DMS53 (cell line): Measurements from ENCODE around the gene PSMA2.

ENCODE experiments used
- DNase-seq: peaks from one replicate; lab custom pipeline; 2025; lab: John Stamatoyannopoulos, UW

PSMA2 gene

GRCh38 chr7:42940985-42941847 lies 9.2 kb upstream of the PSMA2 start:
- peak; percentile 88 for DNase-seq

- DNase-seq = no peak
Observed at GRCh38 chr7:42939457-42940240, 7.7 kb upstream of the PSMA2 start.

DNA sequence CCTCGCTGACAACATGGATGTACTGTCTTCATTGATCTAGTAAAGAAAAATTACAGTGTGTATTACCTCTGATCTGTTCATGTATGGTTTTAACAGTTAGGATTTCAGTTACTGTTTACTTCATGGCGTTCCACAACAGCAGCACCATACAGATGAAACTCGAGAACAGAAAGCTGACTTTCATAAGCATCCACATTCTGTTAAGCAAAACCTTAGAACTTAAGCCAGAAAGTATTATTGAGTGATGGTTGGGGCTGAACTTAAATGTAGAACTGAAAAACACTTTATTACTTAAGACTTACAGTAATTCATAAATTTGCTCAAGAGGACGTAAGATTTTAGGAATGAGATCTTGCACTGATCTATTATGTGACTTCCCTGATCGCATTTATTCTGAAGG lies 3.9 kb upstream of the PSMA2 start:
- DNase-seq = no peak

DNA sequence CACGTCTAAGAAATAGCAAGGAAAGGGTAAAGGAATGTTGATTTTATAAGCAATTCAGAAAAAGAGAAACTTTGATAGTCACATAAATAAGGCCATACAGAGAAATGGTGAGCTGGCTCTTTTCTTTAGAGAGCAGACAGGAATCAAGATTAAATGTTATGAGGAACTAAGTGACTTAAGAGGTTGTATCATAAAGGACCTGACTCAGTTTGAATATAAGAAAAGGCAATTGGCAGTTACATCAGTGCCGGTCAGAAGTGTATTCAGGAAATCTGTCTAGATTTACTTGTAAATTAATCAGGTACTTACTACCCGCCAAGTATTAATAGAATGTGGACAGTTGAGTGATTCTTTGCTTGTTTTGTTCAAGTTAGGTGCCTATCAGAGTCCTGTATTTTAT lies 2.3 kb upstream of the PSMA2 start:
- DNase-seq = no peak

- DNase-seq = peak; percentile 41
Observed at GRCh38 chr7:42932811-42933591, 1.0 kb upstream of the PSMA2 start.

- DNase-seq = peak; percentile 40
Observed at GRCh38 chr7:42931447-42931833, 534 bp downstream of the PSMA2 start.

GRCh38 chr7:42930889-42931288 lies 1.1 kb downstream of the PSMA2 start:
- no peak for DNase-seq

DNA sequence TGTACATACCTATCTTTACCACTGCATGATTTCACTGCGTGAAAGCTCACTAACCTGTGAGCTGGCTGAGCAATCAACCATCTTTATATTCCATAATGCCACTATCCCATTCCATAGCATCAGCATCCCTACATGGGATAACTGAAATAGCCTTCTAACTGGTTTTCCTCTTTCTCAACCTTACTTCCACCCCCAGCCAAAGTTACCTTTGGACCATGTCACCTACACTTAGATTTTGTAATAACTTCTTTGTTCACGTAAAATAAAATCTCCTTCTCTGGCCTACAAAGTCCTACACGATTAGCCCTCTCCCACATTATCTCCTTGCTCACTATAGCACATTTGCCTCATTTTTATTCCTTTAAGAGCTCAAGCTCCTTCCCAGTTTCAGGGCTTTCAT lies 2.5 kb downstream of the PSMA2 start:
- DNase-seq = no peak

GRCh38 chr7:42928754-42929153 lies 3.2 kb downstream of the PSMA2 start:
- DNase-seq = no peak

DNA sequence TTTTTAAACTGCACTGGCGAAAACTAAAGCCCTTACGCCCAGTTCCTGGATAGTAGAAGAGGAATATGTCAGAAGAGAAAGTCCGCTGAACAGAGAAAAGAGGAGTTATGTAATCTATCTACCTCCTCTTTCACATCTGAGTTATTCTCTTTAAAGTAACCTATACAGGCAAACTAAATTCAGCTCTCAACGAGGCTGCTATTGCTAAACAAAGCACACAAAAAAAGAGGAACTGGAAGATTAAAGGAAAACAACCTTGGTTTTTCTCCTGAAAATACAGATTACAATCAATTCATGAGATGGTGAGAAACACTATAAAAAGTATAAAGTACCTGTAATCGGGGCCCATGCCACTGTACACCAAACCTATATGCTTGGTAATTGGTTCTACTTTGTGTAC lies 5.8 kb downstream of the PSMA2 start:
- no peak for DNase-seq

DNA sequence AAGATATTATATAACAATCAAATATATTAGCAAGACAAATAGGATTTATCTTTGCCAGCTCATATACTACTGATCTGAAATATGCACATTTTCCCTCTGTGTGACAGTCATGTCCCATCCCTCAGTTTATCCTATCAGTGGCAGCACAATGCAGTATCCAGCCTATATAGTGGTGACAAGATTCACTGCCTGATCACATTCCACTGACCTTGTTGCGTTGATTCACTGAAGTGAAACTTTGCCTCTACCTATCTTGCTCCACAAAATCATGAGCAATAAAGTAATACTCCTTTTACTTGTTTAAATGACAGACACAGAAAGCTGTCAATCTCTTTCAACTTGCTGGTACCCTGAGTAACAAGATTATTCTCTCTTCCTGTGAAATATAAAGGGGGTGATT lies 6.3 kb downstream of the PSMA2 start:
- no peak for DNase-seq

DNA sequence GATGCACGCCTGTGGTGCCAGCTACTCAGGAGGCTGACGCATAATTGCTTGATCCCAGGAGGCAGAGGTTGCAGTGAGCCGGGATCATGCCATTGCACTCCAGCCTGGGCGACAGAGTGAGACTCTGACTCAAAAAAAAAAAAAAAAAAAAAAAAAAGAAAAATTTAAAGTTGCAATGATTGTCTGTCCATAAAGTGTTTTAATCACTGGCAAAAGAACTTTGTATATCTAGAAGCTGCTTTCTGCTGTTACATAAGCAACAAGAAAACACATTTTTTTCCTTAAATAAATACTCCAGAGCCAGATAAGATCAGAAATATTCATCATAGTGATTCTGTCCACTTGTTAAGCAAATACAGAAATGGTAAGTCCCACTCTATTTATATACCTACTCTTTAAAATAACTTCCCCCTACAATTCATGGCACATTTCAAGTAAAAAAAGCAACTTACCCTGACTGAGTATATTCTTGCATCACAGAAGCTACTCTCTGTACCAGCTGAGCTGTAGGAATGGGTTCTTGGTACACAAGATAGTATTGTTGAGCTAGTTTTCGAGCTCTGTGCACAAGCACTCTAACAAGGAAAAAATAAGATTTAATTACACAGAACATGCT lies 7.6 kb downstream of the PSMA2 start:
- no peak for DNase-seq

DNA sequence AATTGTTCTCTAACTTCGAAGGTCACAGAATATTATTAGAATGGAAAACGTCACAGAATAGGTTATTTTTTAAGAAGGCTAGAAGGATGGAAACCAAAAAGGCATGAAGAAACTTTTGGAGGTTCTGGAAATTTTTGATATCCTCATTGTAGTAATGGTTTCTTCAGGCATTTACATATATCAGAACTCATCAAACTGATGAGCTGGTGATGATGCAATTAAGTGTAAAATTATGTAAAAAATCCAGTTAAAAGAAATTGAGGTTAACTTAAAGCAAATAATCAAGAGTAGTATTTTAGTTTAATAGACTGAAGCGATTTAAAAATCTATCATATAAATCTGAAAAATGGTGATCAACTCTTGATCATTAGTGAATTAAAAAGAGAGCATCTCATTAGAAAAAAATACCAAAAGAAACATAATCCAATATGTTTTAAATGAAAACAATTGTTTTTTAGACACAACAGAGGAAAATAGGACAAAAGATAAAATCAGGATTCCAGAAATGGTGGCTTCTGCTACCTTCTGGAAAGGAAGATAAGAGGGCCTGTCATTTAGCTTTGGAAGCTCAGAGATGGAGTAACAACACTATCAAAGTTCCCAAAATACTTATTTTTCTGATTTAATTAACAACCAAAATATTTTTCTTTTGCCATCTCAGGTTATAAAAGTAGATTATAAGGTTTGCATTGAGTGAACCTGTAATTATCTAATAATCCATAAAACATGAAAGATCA lies 9.8 kb downstream of the PSMA2 start:
- no peak for DNase-seq

- DNase-seq = no peak
Observed at GRCh38 chr7:42915356-42915755, 16.6 kb downstream of the PSMA2 start.

DNA sequence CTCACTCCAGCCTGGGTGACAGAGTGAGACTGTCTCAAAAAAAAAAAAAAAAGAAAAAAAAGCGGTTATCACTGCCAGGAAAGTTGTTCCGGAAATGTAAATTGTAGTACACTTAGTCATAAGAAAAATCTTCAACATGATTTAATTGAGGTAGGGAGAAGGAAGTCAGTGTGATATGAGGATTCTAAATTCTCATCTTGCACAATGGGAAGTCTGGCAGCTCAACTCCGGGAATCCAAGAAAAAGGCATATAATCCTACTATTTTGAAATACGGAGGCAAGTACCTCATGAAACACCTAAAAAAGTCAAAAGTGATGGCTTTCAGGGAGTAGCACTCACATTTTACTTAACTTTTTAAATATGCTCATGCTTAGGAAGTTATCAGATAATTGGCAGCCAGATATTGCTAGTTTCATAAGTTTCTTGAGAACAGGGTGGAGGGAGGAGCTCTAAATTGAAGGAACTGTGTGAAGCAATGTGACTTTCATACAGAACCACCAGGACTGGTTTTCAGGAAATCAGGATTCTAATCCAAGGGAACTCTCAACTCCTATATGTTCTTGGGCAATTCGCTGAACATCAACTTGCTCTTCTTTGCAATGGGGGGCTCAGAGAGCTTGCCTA lies 17.4 kb downstream of the PSMA2 start:
- no peak for DNase-seq

DNA sequence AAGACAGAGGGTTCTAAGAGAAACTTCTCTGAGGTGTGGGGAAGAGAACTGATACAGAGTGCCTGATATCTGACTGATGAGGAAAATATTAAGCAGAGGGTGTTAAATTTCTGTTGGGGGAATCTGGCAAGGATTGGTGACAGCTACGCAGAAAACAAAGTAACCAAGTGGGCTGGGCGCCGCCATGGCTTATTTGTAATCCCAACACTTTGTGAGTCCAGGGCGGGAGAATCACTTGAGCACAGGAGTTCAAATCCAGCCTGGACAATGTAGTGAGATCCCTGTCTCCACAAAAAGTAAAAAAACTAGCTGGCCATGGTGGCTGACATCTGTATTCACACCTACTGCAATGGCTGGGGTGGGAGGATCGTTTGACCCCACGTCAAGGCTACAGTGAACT lies 18.0 kb downstream of the PSMA2 start:
- DNase-seq = no peak

DNA sequence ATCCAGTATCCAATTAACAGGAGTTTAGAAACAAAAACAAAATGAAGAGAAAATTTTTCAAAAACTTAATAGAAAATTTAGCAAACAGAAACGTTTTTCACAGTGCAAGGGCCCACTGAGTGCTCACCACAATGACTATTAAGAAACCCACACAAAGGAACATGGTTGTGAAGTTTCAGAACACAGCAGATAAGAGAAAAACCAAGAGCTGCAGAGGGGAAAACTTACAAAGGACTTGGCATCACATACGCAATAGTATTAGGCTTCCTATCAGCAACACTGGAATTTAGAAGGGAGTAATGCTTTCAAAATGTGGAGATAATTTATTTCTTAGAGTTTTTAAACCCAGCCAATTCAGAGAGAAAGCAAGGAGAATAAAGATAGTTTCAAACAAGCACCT lies 18.4 kb downstream of the PSMA2 start:
- DNase-seq = no peak

GRCh38 chr7:42911454-42912447 lies 20.2 kb downstream of the PSMA2 start, which contains the start of gene C7orf25:
Gene C7orf25 (minus strand): TSS chr7:42912070. CDS start chr7:42910900, 1,170 bp downstream.
- peak; percentile 98 for DNase-seq

DNA sequence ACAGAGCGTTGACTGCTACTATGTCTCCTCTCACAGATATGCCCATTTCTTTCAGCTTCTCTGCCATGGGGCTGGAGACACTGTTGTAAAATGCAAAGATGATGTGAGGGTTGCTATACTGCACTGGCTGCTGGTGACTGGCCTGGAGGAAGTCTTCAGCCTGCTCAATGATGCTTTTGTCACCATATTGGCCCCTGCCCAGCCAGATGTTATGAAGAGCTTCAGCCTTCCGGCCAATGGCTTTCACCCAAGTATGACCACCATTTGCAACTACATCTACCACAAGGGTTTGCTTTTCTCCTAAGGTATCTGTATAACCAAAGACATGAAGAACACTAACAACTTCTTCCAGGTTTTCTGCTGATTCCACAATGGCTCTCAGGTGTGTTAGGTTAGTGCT lies 21.7 kb downstream of the PSMA2 start:
- no peak for DNase-seq

- DNase-seq = no peak
Observed at GRCh38 chr7:42907316-42907715, 24.7 kb downstream of the PSMA2 start.
